HG03520 (cell line): ENCODE data around the gene HP1BP3.

ENCODE experiments used
- ATAC-seq: cut with Tn5 transposase; IDR thresholded peaks from one replicate; pipeline ENCODE4 v1.9.1; 2021; ENCODE audit warnings: mild to moderate bottlenecking, moderate library complexity; ENCODE audit not compliant: unreplicated experiment

HP1BP3 gene

GRCh38 chr1:20712215-20712577 is 74.9 kb downstream of the HP1BP3 start:
- ATAC-seq = no peak

GRCh38 chr1:20711285-20712214 is 75.6 kb downstream of the HP1BP3 start:
- ATAC-seq = no peak

- ATAC-seq = no peak
These were observed 76.4 kb downstream of the HP1BP3 start for GRCh38 chr1:20710469-20711284.

- ATAC-seq = no peak
These were observed 77.2 kb downstream of the HP1BP3 start for GRCh38 chr1:20709868-20710267.

- ATAC-seq = no peak
These were observed 78.2 kb downstream of the HP1BP3 start for GRCh38 chr1:20708891-20709290.

- no peak for ATAC-seq
These were observed 79.0 kb downstream of the HP1BP3 start for GRCh38 chr1:20708057-20708456.

GRCh38 chr1:20706841-20707240 is 80.3 kb downstream of the HP1BP3 start:
- ATAC-seq = no peak

GRCh38 chr1:20705203-20705755 is 81.8 kb downstream of the HP1BP3 start:
- no peak for ATAC-seq

GRCh38 chr1:20704390-20705202 is 82.5 kb downstream of the HP1BP3 start:
- no peak for ATAC-seq

- no peak for ATAC-seq
These were observed 83.9 kb downstream of the HP1BP3 start for GRCh38 chr1:20703124-20703756.

- no peak for ATAC-seq
These were observed 84.7 kb downstream of the HP1BP3 start for GRCh38 chr1:20702416-20702815.

- no peak for ATAC-seq
These were observed 85.3 kb downstream of the HP1BP3 start for GRCh38 chr1:20701847-20702246.

- no peak for ATAC-seq
These were observed 85.7 kb downstream of the HP1BP3 start for GRCh38 chr1:20701446-20701845.

GRCh38 chr1:20700636-20701215 is 86.4 kb downstream of the HP1BP3 start:
- ATAC-seq = no peak

GRCh38 chr1:20699558-20699957 is 87.5 kb downstream of the HP1BP3 start:
- no peak for ATAC-seq

GRCh38 chr1:20698195-20698910 is 88.8 kb downstream of the HP1BP3 start:
- no peak for ATAC-seq

- ATAC-seq = no peak
These were observed 89.5 kb downstream of the HP1BP3 start for GRCh38 chr1:20697563-20697962.

GRCh38 chr1:20696397-20697333 is 90.4 kb downstream of the HP1BP3 start:
- no peak for ATAC-seq
